Uterus (tissue), 2 donors: Measurements from ENCODE around the gene ARFIP1.

ENCODE experiments used
- POLR2A ChIP-seq, 2 donors: fragments of 450-650 bp; IDR thresholded peaks; one replicate each; pipeline ENCODE4 v1.6.1; 2016; ENCODE audit warnings: antibody characterized with exemption in 2 of 2, mild to moderate bottlenecking in 1 of 2, moderate library complexity in 1 of 2
- TF ChIP-seq, protein P1 (sequence below), 4 experiments: fragments of 200-600 bp in 2 of 4; fragments of 450-650 bp in 2 of 4; sonication (generic) in 2 of 4; IDR thresholded peaks; one replicate each; pipeline ENCODE4 v1.5.1; 2016 to 2019; ENCODE audit warnings: antibody characterized with exemption in 4 of 4, mild to moderate bottlenecking in 2 of 4, moderate library complexity in 1 of 4

DNA sequence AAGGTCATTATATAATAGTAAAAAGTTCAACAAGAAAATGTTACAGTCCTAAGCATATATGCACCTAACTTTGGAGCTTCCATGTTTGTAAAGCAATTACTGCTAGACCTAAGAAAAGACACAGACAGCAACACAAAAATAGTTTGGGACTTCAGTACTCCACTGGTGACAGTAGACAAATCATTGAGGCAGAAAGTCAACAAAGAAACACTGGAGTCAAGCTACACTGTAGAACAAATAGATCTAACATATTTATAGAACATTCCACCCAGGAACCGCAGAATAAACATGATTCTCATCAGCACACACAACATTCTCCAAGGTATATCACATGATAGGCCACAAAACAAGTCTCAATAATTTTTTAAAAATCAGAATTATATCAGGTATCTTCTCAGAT, 42.6 kb downstream of the ARFIP1 start:
- TF ChIP-seq, protein P1, sequence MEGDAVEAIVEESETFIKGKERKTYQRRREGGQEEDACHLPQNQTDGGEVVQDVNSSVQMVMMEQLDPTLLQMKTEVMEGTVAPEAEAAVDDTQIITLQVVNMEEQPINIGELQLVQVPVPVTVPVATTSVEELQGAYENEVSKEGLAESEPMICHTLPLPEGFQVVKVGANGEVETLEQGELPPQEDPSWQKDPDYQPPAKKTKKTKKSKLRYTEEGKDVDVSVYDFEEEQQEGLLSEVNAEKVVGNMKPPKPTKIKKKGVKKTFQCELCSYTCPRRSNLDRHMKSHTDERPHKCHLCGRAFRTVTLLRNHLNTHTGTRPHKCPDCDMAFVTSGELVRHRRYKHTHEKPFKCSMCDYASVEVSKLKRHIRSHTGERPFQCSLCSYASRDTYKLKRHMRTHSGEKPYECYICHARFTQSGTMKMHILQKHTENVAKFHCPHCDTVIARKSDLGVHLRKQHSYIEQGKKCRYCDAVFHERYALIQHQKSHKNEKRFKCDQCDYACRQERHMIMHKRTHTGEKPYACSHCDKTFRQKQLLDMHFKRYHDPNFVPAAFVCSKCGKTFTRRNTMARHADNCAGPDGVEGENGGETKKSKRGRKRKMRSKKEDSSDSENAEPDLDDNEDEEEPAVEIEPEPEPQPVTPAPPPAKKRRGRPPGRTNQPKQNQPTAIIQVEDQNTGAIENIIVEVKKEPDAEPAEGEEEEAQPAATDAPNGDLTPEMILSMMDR (IDR thresholded peaks at IDR 0.05) = no peak
- TF ChIP-seq POLR2A (IDR thresholded peaks at IDR 0.05) = no peak
